HEK293 (cell line): ENCODE results near the gene PCDH18.

Experiments used
- CTCF ChIA-PET: fragments of 350-600 bp; formaldehyde crosslinking; extraction: SDS; loops from one replicate; lab custom pipeline; 2021; ENCODE audit warnings: antibody characterized with exemption; lab: Yijun Ruan, JAX
- POLR2A ChIA-PET: fragments of 300-600 bp; formaldehyde crosslinking; extraction: SDS; loops from one replicate; lab custom pipeline; 2020; ENCODE audit warnings: antibody characterized with exemption, inconsistent platforms; lab: Yijun Ruan, JAX
- H3K27ac ChIP-seq: fragments of 200-500 bp; sonication (Bioruptor generic); 2 replicates; pipeline ENCODE4 v1.5.1; 2014; ENCODE audit warnings: low read depth, low read length, control low read depth, inconsistent platforms; ENCODE audit errors: extremely low read depth
- H3K36me3 ChIP-seq, 2 experiments: fragments of 200-500 bp in 1 of 2; sonication (Bioruptor generic) in 1 of 2; 1 replicate in 1 of 2; 2 replicates in 1 of 2; pipeline ENCODE4 v1.5.1; 2014 to 2017; ENCODE audit warnings: inconsistent platforms in 2 of 2, low read length in 2 of 2; ENCODE audit not compliant: control insufficient read depth in 2 of 2, insufficient read depth in 1 of 2
- H3K4me1 ChIP-seq: fragments of 200-500 bp; sonication (Bioruptor generic); 2 replicates; pipeline ENCODE4 v1.5.1; 2014; ENCODE audit warnings: mild to moderate bottlenecking, low read length, inconsistent platforms; ENCODE audit not compliant: control insufficient read depth, insufficient read depth
- H3K4me3 ChIP-seq: 2 replicates; pipeline ENCODE4 v1.5.1; 2011; ENCODE audit warnings: low read depth, mild to moderate bottlenecking, control low read depth, low read length, moderate library complexity
- H3K9me3 ChIP-seq: fragments of 200-500 bp; sonication (Bioruptor generic); 2 replicates; pipeline ENCODE4 v1.5.1; 2014; ENCODE audit warnings: low read depth, low read length, inconsistent platforms; ENCODE audit not compliant: control insufficient read depth, insufficient read depth
- BCL11A ChIP-seq: fragments of 450-650 bp; formaldehyde crosslinking; IDR thresholded peaks from 2 replicates; pipeline ENCODE4 v1.5.1; 2016; ENCODE audit warnings: low read depth, missing biosample characterization, missing genetic modification characterization
- CTCF ChIP-seq: fragments of 450-650 bp; formaldehyde crosslinking; IDR thresholded peaks from 2 replicates; pipeline ENCODE4 v1.5.1; 2016; ENCODE audit warnings: missing biosample characterization, missing genetic modification characterization
- GLI4 ChIP-seq: fragments of 450-650 bp; formaldehyde crosslinking; IDR thresholded peaks from 2 replicates; pipeline ENCODE4 v1.5.1; 2016; ENCODE audit warnings: missing biosample characterization, missing genetic modification characterization
- IKZF3 ChIP-seq: fragments of 450-650 bp; IDR thresholded peaks from 2 replicates; pipeline ENCODE4 v1.5.0; 2018; ENCODE audit warnings: missing biosample characterization, mild to moderate bottlenecking, missing genetic modification characterization, moderate library complexity
- OVOL3 ChIP-seq: fragments of 450-650 bp; formaldehyde crosslinking; IDR thresholded peaks from 2 replicates; pipeline ENCODE4 v1.5.1; 2016; ENCODE audit warnings: missing biosample characterization, missing genetic modification characterization
- SALL2 ChIP-seq: fragments of 450-650 bp; formaldehyde crosslinking; IDR thresholded peaks from 2 replicates; pipeline ENCODE4 v1.5.0; 2017; ENCODE audit warnings: missing biosample characterization, mild to moderate bottlenecking, missing genetic modification characterization, borderline replicate concordance
- SETDB1 ChIP-seq: IDR thresholded peaks from one replicate; pipeline ENCODE4 v1.6.1; 2017; ENCODE audit warnings: mild to moderate bottlenecking, low read length, moderate library complexity, mixed read lengths; ENCODE audit not compliant: insufficient read length
- SP3 ChIP-seq: fragments of 450-650 bp; formaldehyde crosslinking; IDR thresholded peaks from 2 replicates; pipeline ENCODE4 v1.5.1; 2016; ENCODE audit warnings: missing biosample characterization, missing genetic modification characterization
- SP7 ChIP-seq: fragments of 450-650 bp; formaldehyde crosslinking; IDR thresholded peaks from 2 replicates; pipeline ENCODE4 v1.5.1; 2016; ENCODE audit warnings: missing biosample characterization, missing genetic modification characterization
- ZFP41 ChIP-seq: fragments of 450-650 bp; formaldehyde crosslinking; IDR thresholded peaks from 2 replicates; pipeline ENCODE4 v1.5.1; 2016; ENCODE audit warnings: missing biosample characterization, missing genetic modification characterization, borderline replicate concordance
- ZNF146 ChIP-seq: fragments of 450-650 bp; formaldehyde crosslinking; IDR thresholded peaks from 2 replicates; pipeline ENCODE4 v1.5.1; 2016; ENCODE audit warnings: missing biosample characterization, missing genetic modification characterization
- ZNF19 ChIP-seq: fragments of 450-650 bp; formaldehyde crosslinking; IDR thresholded peaks from 2 replicates; pipeline ENCODE4; 2016; ENCODE audit warnings: missing biosample characterization, missing genetic modification characterization, low read depth
- ZNF2 ChIP-seq: fragments of 450-650 bp; formaldehyde crosslinking; IDR thresholded peaks from 2 replicates; pipeline ENCODE4 v1.5.1; 2016; ENCODE audit warnings: missing biosample characterization, missing genetic modification characterization
- ZNF280C ChIP-seq: fragments of 450-650 bp; formaldehyde crosslinking; IDR thresholded peaks from 2 replicates; pipeline ENCODE4 v1.5.1; 2016; ENCODE audit warnings: missing biosample characterization, missing genetic modification characterization
- ZNF335 ChIP-seq: fragments of 450-650 bp; formaldehyde crosslinking; conservative IDR thresholded peaks from 2 replicates; pipeline ENCODE4 v1.5.1; 2016; ENCODE audit warnings: missing biosample characterization, missing genetic modification characterization
- ZNF354C ChIP-seq: fragments of 450-650 bp; formaldehyde crosslinking; IDR thresholded peaks from 2 replicates; pipeline ENCODE4 v1.5.1; 2016; ENCODE audit warnings: missing biosample characterization, missing genetic modification characterization, low read depth, borderline replicate concordance
- ZNF394 ChIP-seq: fragments of 450-650 bp; formaldehyde crosslinking; IDR thresholded peaks from 2 replicates; pipeline ENCODE4 v1.5.1; 2016; ENCODE audit warnings: missing biosample characterization, missing genetic modification characterization, mild to moderate bottlenecking, moderate library complexity, borderline replicate concordance
- ZNF416 ChIP-seq: fragments of 450-650 bp; formaldehyde crosslinking; IDR thresholded peaks from 2 replicates; pipeline ENCODE4 v1.5.1; 2016; ENCODE audit warnings: missing biosample characterization, missing genetic modification characterization
- ZNF433 ChIP-seq: fragments of 450-650 bp; formaldehyde crosslinking; IDR thresholded peaks from 2 replicates; pipeline ENCODE4 v1.5.1; 2016; ENCODE audit warnings: missing biosample characterization, missing genetic modification characterization, low read depth
- ZNF555 ChIP-seq: fragments of 450-650 bp; formaldehyde crosslinking; conservative IDR thresholded peaks from 2 replicates; pipeline ENCODE4 v1.5.1; 2017; ENCODE audit warnings: missing biosample characterization, mild to moderate bottlenecking, missing genetic modification characterization, inconsistent platforms
- ZNF560 ChIP-seq: fragments of 450-650 bp; formaldehyde crosslinking; IDR thresholded peaks from 2 replicates; pipeline ENCODE4 v1.5.1; 2017; ENCODE audit warnings: missing biosample characterization, missing genetic modification characterization, borderline replicate concordance
- ZNF571 ChIP-seq: fragments of 450-650 bp; formaldehyde crosslinking; IDR thresholded peaks from 2 replicates; pipeline ENCODE4 v1.5.0; 2017; ENCODE audit warnings: missing biosample characterization, missing genetic modification characterization
- ZNF596 ChIP-seq: fragments of 450-650 bp; IDR thresholded peaks from 2 replicates; pipeline ENCODE4 v1.5.0; 2018; ENCODE audit warnings: missing biosample characterization, mild to moderate bottlenecking, missing genetic modification characterization, moderate library complexity
- ZNF621 ChIP-seq: fragments of 450-650 bp; formaldehyde crosslinking; IDR thresholded peaks from 2 replicates; pipeline ENCODE4 v1.5.1; 2017; ENCODE audit warnings: missing biosample characterization, missing genetic modification characterization
- ZNF626 ChIP-seq: fragments of 450-650 bp; sonication (Bioruptor Pico); formaldehyde crosslinking; IDR thresholded peaks from 2 replicates; pipeline ENCODE4 v1.5.1; 2018; ENCODE audit warnings: missing biosample characterization, missing genetic modification characterization, inconsistent platforms
- ZNF660 ChIP-seq: fragments of 450-650 bp; IDR thresholded peaks from 2 replicates; pipeline ENCODE4 v1.5.1; 2018; ENCODE audit warnings: missing biosample characterization, mild to moderate bottlenecking, missing genetic modification characterization
- ZNF670 ChIP-seq: fragments of 450-650 bp; formaldehyde crosslinking; IDR thresholded peaks from 2 replicates; pipeline ENCODE4 v1.5.1; 2016; ENCODE audit warnings: missing biosample characterization, missing genetic modification characterization, low read depth
- ZNF701 ChIP-seq: fragments of 450-650 bp; formaldehyde crosslinking; IDR thresholded peaks from 2 replicates; pipeline ENCODE4 v1.5.1; 2016; ENCODE audit warnings: missing biosample characterization, missing genetic modification characterization
- TF ChIP-seq, protein P1 (sequence below): fragments of 450-650 bp; formaldehyde crosslinking; IDR thresholded peaks from 2 replicates; pipeline ENCODE4 v1.5.1; 2016; ENCODE audit warnings: missing biosample characterization, missing genetic modification characterization
- TF ChIP-seq, protein P2 (sequence below): sonication (generic); formaldehyde crosslinking; IDR thresholded peaks from 2 replicates; pipeline ENCODE4 v1.8.1; 2022; ENCODE audit warnings: mild to moderate bottlenecking, moderate library complexity, missing genetic modification reagents

PCDH18 gene

DNA sequence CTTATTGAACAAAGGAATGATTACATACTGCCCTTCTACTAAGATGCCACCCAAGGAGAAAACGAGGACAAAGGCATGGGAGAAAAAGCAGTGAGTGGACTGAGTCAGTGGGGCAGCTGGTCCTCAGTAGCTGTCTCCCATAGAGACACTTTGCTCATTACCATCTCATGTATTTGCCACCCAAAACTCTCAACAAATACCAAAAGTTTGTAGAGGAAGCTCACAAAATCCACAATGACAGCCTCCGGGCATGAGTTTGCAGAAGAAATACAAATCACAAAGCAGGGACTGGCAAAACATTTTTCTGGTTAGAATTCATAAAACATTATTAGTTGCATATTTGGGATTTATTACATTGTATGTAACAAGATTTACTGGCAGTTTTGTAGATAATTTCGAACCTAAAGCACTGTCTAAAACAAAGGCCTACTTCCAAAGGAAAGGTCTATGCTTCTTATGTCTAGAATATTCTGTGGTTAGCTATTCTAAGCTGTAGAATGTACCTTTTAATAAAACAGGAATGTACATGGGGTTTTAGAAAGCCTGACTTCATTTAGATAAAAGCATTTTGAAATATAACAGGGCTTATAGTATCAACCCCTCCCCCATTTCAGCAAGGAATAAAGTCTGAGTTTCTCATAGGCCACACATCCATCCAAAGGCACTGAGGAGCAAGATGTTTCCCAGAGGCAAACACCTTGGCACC lies 17.7 kb downstream of the PCDH18 start:
- Histone ChIP-seq H3K36me3 (no peaks in the 10 kb centered on the region), H3K27ac (no peak overlapping the region), H3K4me1 (peaks cover 4% of the 10 kb centered on the region), H3K4me3 (no peak overlapping the region), H3K9me3 (no peaks in the 10 kb centered on the region)
- CTCF ChIA-PET = no interaction called here
- TF ChIP-seq OVOL3 (tag by site-specific recombination) (no peak), ZNF416 (tag by site-specific recombination) (no peak), ZFP41 (tag by site-specific recombination) (no peak), ZNF670 (tag by site-specific recombination) (no peak), SP7 (no peak), ZNF354C (tag by site-specific recombination) (no peak), ZNF433 (tag by site-specific recombination) (no peak), GLI4 (tag by site-specific recombination) (no peak), ZNF2 (tag by site-specific recombination) (no peak), ZNF19 (tag by site-specific recombination) (no peak), SALL2 (tag by site-specific recombination) (no peak), IKZF3 (tag by site-specific recombination) (no peak), ZNF596 (tag by site-specific recombination) (no peak), ZNF146 (tag by site-specific recombination) (no peak), ZNF555 (tag by site-specific recombination) (no peak), ZNF660 (no peak), ZNF621 (tag by site-specific recombination) (no peak)
- TF ChIP-seq, protein P1, sequence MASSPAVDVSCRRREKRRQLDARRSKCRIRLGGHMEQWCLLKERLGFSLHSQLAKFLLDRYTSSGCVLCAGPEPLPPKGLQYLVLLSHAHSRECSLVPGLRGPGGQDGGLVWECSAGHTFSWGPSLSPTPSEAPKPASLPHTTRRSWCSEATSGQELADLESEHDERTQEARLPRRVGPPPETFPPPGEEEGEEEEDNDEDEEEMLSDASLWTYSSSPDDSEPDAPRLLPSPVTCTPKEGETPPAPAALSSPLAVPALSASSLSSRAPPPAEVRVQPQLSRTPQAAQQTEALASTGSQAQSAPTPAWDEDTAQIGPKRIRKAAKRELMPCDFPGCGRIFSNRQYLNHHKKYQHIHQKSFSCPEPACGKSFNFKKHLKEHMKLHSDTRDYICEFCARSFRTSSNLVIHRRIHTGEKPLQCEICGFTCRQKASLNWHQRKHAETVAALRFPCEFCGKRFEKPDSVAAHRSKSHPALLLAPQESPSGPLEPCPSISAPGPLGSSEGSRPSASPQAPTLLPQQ (tag by site-specific recombination) = no peak
- TF ChIP-seq, protein P2, sequence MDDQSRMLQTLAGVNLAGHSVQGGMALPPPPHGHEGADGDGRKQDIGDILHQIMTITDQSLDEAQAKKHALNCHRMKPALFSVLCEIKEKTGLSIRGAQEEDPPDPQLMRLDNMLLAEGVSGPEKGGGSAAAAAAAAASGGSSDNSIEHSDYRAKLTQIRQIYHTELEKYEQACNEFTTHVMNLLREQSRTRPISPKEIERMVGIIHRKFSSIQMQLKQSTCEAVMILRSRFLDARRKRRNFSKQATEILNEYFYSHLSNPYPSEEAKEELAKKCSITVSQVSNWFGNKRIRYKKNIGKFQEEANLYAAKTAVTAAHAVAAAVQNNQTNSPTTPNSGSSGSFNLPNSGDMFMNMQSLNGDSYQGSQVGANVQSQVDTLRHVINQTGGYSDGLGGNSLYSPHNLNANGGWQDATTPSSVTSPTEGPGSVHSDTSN (CRISPR knock-in tag) = no peak
- POLR2A ChIA-PET = no interaction called here

DNA sequence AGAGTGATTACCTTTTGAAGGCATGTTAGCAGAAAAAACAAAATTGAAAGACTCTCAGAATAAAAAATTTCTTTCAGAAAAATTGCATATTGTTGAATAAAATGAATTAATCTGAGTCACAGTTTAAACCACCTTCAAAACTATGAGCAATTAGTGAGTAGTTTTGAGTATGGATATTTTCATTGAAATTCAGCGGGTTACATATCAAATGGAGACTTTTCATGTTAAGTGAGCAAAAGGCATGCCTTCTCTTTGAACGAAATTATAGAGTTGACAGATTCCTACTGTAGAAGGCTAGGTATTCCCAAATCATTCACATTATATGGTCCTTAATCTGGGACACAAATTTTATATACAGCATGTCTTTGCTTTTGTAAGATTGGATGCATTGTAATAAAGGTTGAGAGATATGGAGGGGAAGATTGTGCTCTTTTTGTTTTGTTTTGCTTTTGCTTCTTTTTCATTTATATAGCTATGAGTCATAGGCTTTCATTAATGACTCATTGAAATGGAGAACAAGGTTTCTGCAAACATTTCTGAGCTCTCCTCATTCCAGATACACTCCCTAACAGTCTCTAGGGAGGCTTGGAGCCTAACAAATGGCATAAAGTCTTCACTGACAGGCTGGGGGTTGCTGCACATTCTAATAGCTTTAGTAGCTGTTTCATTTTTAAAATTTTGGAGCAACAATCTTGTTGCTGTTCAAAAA lies 21.6 kb downstream of the PCDH18 start:
- Histone ChIP-seq H3K9me3 (no peaks in the 10 kb centered on the region), H3K27ac (peak overlapping the region; percentile 55), H3K36me3 (no peaks in the 10 kb centered on the region), H3K4me3 (no peak overlapping the region), H3K4me1 (peaks cover 4% of the 10 kb centered on the region)
- CTCF ChIA-PET = no interaction called here
- POLR2A ChIA-PET = no interaction called here
- TF ChIP-seq ZNF394 (tag by site-specific recombination) (no peak), ZNF280C (tag by site-specific recombination) (no peak), SETDB1 (peak; percentile 22), ZNF701 (tag by site-specific recombination) (no peak), ZNF660 (no peak), BCL11A (tag by site-specific recombination) (no peak), ZNF571 (no peak), SP3 (tag by site-specific recombination) (no peak), ZNF335 (no peak), ZNF626 (tag by site-specific recombination) (no peak), CTCF (tag by site-specific recombination) (no peak), ZNF560 (tag by site-specific recombination) (no peak)
